Measurements from ENCODE around the gene SCRN2.

The SCRN2 gene

GRCh38 chr17:47852113-47852949, 11.3 kb upstream of the SCRN2 start:
- TF ChIP-seq POLR2AphosphoS5 (IDR thresholded peaks at IDR 0.05; ENCODE audit: low read depth) (no peak), CTCF (IDR thresholded peaks at IDR 0.05; ENCODE audit: insufficient read depth, low read length) (no peak), GABPA (IDR thresholded peaks at IDR 0.05; ENCODE audit: low read depth) (no peak), SPI1 (IDR thresholded peaks at IDR 0.05; ENCODE audit: borderline replicate concordance, low read depth) (no peak)
- TF ChIP-seq, protein P1, sequence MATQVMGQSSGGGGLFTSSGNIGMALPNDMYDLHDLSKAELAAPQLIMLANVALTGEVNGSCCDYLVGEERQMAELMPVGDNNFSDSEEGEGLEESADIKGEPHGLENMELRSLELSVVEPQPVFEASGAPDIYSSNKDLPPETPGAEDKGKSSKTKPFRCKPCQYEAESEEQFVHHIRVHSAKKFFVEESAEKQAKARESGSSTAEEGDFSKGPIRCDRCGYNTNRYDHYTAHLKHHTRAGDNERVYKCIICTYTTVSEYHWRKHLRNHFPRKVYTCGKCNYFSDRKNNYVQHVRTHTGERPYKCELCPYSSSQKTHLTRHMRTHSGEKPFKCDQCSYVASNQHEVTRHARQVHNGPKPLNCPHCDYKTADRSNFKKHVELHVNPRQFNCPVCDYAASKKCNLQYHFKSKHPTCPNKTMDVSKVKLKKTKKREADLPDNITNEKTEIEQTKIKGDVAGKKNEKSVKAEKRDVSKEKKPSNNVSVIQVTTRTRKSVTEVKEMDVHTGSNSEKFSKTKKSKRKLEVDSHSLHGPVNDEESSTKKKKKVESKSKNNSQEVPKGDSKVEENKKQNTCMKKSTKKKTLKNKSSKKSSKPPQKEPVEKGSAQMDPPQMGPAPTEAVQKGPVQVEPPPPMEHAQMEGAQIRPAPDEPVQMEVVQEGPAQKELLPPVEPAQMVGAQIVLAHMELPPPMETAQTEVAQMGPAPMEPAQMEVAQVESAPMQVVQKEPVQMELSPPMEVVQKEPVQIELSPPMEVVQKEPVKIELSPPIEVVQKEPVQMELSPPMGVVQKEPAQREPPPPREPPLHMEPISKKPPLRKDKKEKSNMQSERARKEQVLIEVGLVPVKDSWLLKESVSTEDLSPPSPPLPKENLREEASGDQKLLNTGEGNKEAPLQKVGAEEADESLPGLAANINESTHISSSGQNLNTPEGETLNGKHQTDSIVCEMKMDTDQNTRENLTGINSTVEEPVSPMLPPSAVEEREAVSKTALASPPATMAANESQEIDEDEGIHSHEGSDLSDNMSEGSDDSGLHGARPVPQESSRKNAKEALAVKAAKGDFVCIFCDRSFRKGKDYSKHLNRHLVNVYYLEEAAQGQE (IDR thresholded peaks at IDR 0.05; ENCODE audit: insufficient replicate concordance, low read depth) = no peak
- H3K27me3 ChIP-seq (ENCODE audit: insufficient read depth, poor library complexity, severe bottlenecking) = peaks cover 75% of the 10 kb centered on the region
- H3K27ac ChIP-seq (replicated peaks) = no peak overlapping the region
- no peak for DNase-seq (ENCODE audit: low read depth in 1 of 2, low spot score in 1 of 2)
- H3K4me3 ChIP-seq (replicated peaks; ENCODE audit: insufficient read depth, low read length) = no peak overlapping the region

DNA sequence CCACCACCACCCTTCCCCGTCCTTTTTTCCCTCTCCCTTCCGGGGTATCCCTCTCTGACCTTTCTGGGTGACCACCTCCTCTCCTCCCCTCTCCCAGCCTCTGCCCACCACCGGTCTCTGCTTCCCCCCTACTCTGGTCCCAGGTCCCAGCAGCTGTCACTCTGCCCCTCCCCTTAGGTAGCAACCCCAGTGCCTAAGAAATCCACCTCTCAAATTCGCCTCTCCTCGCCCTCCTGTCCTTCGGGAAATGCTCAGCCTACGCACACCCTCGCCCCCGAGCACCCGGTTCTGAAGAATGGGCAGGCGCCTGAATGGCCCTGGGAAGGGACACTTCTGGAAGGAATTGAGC, 10.7 kb upstream of the SCRN2 start:
- no peak for DNase-seq (ENCODE audit: low read depth in 1 of 2, low spot score in 1 of 2)
- Histone ChIP-seq H3K27me3 (ENCODE audit: insufficient read depth, poor library complexity, severe bottlenecking) (peaks cover 81% of the 10 kb centered on the region), H3K27ac (replicated peaks) (no peak overlapping the region), H3K4me3 (replicated peaks; ENCODE audit: insufficient read depth, low read length) (no peak overlapping the region)
- TF ChIP-seq CTCF (IDR thresholded peaks at IDR 0.05; ENCODE audit: insufficient read depth, low read length) = no peak
- no peak for TF ChIP-seq SPI1 (IDR thresholded peaks at IDR 0.05; ENCODE audit: borderline replicate concordance, low read depth)
- TF ChIP-seq POLR2AphosphoS5 (IDR thresholded peaks at IDR 0.05; ENCODE audit: low read depth) = no peak
- TF ChIP-seq GABPA (IDR thresholded peaks at IDR 0.05; ENCODE audit: low read depth) = no peak
- TF ChIP-seq, protein P1 (IDR thresholded peaks at IDR 0.05; ENCODE audit: insufficient replicate concordance, low read depth) = no peak

DNA sequence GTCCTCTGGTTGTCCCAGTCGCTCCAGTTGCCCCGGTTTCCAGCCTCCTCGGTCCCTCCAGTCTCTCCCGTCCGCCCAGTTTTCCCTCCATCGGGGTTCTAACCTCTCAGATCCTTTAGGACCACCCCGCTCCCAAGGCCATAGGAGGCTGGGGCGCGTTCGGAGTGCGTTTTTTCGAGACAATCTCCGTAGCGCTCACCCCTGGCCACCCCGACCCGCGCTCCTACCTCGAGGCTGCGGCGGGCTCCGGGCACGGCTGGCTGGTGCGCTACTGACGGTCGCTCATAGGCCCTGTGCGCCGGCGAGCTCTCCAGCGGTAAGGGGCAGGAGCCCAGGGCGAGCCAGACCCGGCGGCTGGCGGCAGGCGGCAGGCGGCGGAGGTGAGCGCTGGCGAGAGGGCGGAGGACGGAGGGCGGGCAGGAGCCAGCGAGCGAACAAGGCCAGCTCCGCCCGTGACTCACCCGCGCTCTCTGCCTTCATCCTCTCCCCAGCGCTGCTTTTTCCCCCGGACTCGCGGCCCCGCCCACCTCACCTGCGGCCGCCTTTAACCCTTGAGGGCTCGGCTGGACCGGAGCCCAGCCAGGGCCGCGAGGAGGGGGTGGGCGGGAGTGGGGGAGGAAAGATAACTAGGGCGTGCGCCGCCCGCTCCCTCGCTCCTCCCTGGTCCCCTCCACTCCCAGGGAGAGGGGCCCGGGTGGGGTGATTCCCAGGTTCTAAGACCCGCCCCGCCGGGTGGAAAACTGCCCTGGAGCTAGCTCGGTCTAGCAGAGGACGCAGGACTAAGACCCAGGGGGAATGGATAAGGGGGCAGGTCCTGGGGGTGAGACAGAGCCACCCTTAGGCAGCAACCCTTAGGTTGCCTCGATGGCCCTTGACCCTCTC, 9.9 kb upstream of the SCRN2 start, which contains the start of gene SP6:
Gene SP6 (minus strand): TSS at position 472 of the 882 bp plus-strand sequence. CDS start 2,734 bp downstream, outside the sequence.
- Histone ChIP-seq H3K4me3 (replicated peaks; ENCODE audit: insufficient read depth, low read length) (no peak within 1 kb of the TSS), H3K27ac (replicated peaks) (no peak within 1 kb of the TSS), H3K27me3 (ENCODE audit: insufficient read depth, poor library complexity, severe bottlenecking) (peaks cover 85% of the 10 kb centered on the region)
- TF ChIP-seq SPI1 (IDR thresholded peaks at IDR 0.05; ENCODE audit: borderline replicate concordance, low read depth) (no peak), CTCF (IDR thresholded peaks at IDR 0.05; ENCODE audit: insufficient read depth, low read length) (no peak), POLR2AphosphoS5 (IDR thresholded peaks at IDR 0.05; ENCODE audit: low read depth) (no peak), GABPA (IDR thresholded peaks at IDR 0.05; ENCODE audit: low read depth) (no peak)
- TF ChIP-seq, protein P1 (IDR thresholded peaks at IDR 0.05; ENCODE audit: insufficient replicate concordance, low read depth) = no peak
- DNase-seq (ENCODE audit: low read depth in 1 of 2, low spot score in 1 of 2) = peak in 1 of 2 experiments; percentile 9

Data from HL-60 (cell line).